Esophagus (tissue), 2 donors: ENCODE data around the gene PIGBOS1. TPM values are rescaled to one million over a fixed set of nuclear protein-coding genes. Genes with fewer than 3 reads are reported as not detected.
A peak's percentile ranks its signal among the peaks of the same experiment; 100 is the strongest.

Source experiments
- H3K27ac ChIP-seq, 2 donors: one replicate each; pipeline ENCODE4 v1.5.1; 2013; ENCODE audit warnings: low read depth in 2 of 2, mild to moderate bottlenecking in 2 of 2, inconsistent platforms in 1 of 2, low read length in 1 of 2, moderate library complexity in 1 of 2
- H3K27me3 ChIP-seq, 2 donors: one replicate each; pipeline ENCODE4 v1.6.1; 2013; ENCODE audit warnings: low read length in 2 of 2, control low read depth in 1 of 2, mild to moderate bottlenecking in 1 of 2; ENCODE audit not compliant: insufficient read depth in 2 of 2, control insufficient read depth in 1 of 2
- H3K36me3 ChIP-seq, 2 donors: one replicate each; pipeline ENCODE4 v1.6.1; 2013; ENCODE audit warnings: low read length in 1 of 2; ENCODE audit not compliant: control insufficient read depth in 2 of 2, insufficient read depth in 2 of 2
- H3K4me1 ChIP-seq, 2 donors: one replicate each; pipeline ENCODE4 v1.6.1; 2013; ENCODE audit warnings: low read length in 1 of 2; ENCODE audit not compliant: control insufficient read depth in 2 of 2, insufficient read depth in 2 of 2
- H3K4me3 ChIP-seq, 2 donors: one replicate each; pipeline ENCODE4 v1.5.1; 2013; ENCODE audit warnings: low read length in 2 of 2, mild to moderate bottlenecking in 2 of 2, low read depth in 1 of 2, moderate library complexity in 1 of 2
- H3K9me3 ChIP-seq, 2 donors: one replicate each; pipeline ENCODE4 v1.6.1; 2013; ENCODE audit warnings: mild to moderate bottlenecking in 2 of 2, low read depth in 1 of 2, low read length in 1 of 2, moderate library complexity in 1 of 2; ENCODE audit not compliant: control insufficient read depth in 2 of 2, insufficient read depth in 1 of 2
- WGBS, 2 donors: extraction: QIAGEN DNeasy Blood & Tissue Kit; methylation state at CpG; one replicate each; pipeline ENCODE4 v1.1.7; 2013; 5-methylcytosine and 5-hydroxymethylcytosine counted together
- polyA plus RNA-seq, 2 donors: library from polyadenylated mRNA; stranded (reverse); fragments of 200-250 nt; gene quantifications; one replicate each; pipeline ENCODE4 v1.2.3, GENCODE V29; 2013
- donor health status: healthy with polysubstance abuse.
- donor health status: Bipolar disorder and iron deficiency.

PIGBOS1 gene
- polyA plus RNA-seq, 2 donors = 9.2 to 9.5 TPM

GRCh38 chr15:55349282-55349681 lies 30.4 kb upstream of the PIGBOS1 start:
- no peaks in the 10 kb centered on the region for H3K36me3 ChIP-seq

GRCh38 chr15:55348281-55348778 lies 29.4 kb upstream of the PIGBOS1 start:
- no peaks in the 10 kb centered on the region for H3K4me1 ChIP-seq
- no peak overlapping the region for H3K4me3 ChIP-seq
- no peaks in the 10 kb centered on the region for H3K36me3 ChIP-seq
- no peaks in the 10 kb centered on the region for H3K27me3 ChIP-seq
- no peak overlapping the region for H3K27ac ChIP-seq
- WGBS, 2 donors = 69 to 78% methylated on average over 4 of the region's 4 CpGs
- no peaks in the 10 kb centered on the region for H3K9me3 ChIP-seq

More at GRCh38 chr15:55349282-55349681, 30.4 kb upstream of the PIGBOS1 start:
- no peak overlapping the region for H3K4me3 ChIP-seq
- no peaks in the 10 kb centered on the region for H3K27me3 ChIP-seq
- no peaks in the 10 kb centered on the region for H3K4me1 ChIP-seq
- no peaks in the 10 kb centered on the region for H3K9me3 ChIP-seq
- no peak overlapping the region for H3K27ac ChIP-seq
- WGBS, 2 donors = 98 to 100% methylated on average over 2 of the region's 2 CpGs

- H3K4me3 ChIP-seq = no peak overlapping the region
- H3K4me1 ChIP-seq = no peaks in the 10 kb centered on the region
- no peaks in the 10 kb centered on the region for H3K9me3 ChIP-seq
- WGBS, 2 donors = 49 to 83% methylated on average over 2 of the region's 2 CpGs
- H3K27ac ChIP-seq = peak overlapping the region in 1 of 2 donors; percentile 7
- no peaks in the 10 kb centered on the region for H3K36me3 ChIP-seq
- no peaks in the 10 kb centered on the region for H3K27me3 ChIP-seq
Measured at GRCh38 chr15:55344206-55344605, 25.3 kb upstream of the PIGBOS1 start.

GRCh38 chr15:55343168-55343567 lies 24.2 kb upstream of the PIGBOS1 start:
- no peaks in the 10 kb centered on the region for H3K4me1 ChIP-seq
- H3K27ac ChIP-seq = no peak overlapping the region
- no peaks in the 10 kb centered on the region for H3K27me3 ChIP-seq
- 22 to 41% methylated on average over 2 of the region's 2 CpGs for WGBS, 2 donors
- H3K9me3 ChIP-seq = no peaks in the 10 kb centered on the region
- no peak overlapping the region for H3K4me3 ChIP-seq
- no peaks in the 10 kb centered on the region for H3K36me3 ChIP-seq

GRCh38 chr15:55337160-55337559 lies 18.2 kb upstream of the PIGBOS1 start:
- Histone ChIP-seq H3K4me1 (no peaks in the 10 kb centered on the region), H3K36me3 (peaks cover 2 to 5% of the 10 kb centered on the region in 2 donors), H3K9me3 (no peaks in the 10 kb centered on the region), H3K27me3 (no peaks in the 10 kb centered on the region), H3K4me3 (no peak overlapping the region), H3K27ac (no peak overlapping the region)
- WGBS, 2 donors = 96 to 98% methylated on average over 1 of the region's 1 CpG

GRCh38 chr15:55334997-55335396 lies 16.1 kb upstream of the PIGBOS1 start:
- no peak overlapping the region for H3K27ac ChIP-seq
- no peak overlapping the region for H3K4me3 ChIP-seq
- H3K9me3 ChIP-seq = no peaks in the 10 kb centered on the region
- WGBS, 2 donors = 90 to 94% methylated on average over 1 of the region's 1 CpG
- H3K27me3 ChIP-seq = no peaks in the 10 kb centered on the region
- peaks cover 2 to 9% of the 10 kb centered on the region in 2 donors for H3K36me3 ChIP-seq
- no peaks in the 10 kb centered on the region for H3K4me1 ChIP-seq

- Histone ChIP-seq H3K27me3 (no peaks in the 10 kb centered on the region), H3K36me3 (peaks cover 2 to 9% of the 10 kb centered on the region in 2 donors), H3K27ac (no peak overlapping the region), H3K4me3 (no peak overlapping the region), H3K4me1 (no peaks in the 10 kb centered on the region), H3K9me3 (no peaks in the 10 kb centered on the region)
- 88 to 96% methylated on average over 5 of the region's 5 CpGs for WGBS, 2 donors
Measured at GRCh38 chr15:55334371-55334770, 15.4 kb upstream of the PIGBOS1 start.

GRCh38 chr15:55327387-55327786 lies 8.5 kb upstream of the PIGBOS1 start:
- Histone ChIP-seq H3K27me3 (no peaks in the 10 kb centered on the region), H3K27ac (no peak overlapping the region), H3K9me3 (no peaks in the 10 kb centered on the region), H3K4me1 (no peaks in the 10 kb centered on the region), H3K36me3 (peaks cover 0 to 4% of the 10 kb centered on the region in 2 donors), H3K4me3 (no peak overlapping the region)
- 76 to 88% methylated on average over 1 of the region's 1 CpG for WGBS, 2 donors

GRCh38 chr15:55322467-55322866 lies 3.5 kb upstream of the PIGBOS1 start:
- H3K27ac ChIP-seq = no peak overlapping the region
- no peak overlapping the region for H3K4me3 ChIP-seq
- H3K27me3 ChIP-seq = no peaks in the 10 kb centered on the region
- H3K4me1 ChIP-seq = no peaks in the 10 kb centered on the region
- H3K9me3 ChIP-seq = no peaks in the 10 kb centered on the region
- H3K36me3 ChIP-seq = no peaks in the 10 kb centered on the region
- WGBS, 2 donors = 87 to 89% methylated on average over 5 of the region's 5 CpGs

GRCh38 chr15:55320963-55321362 lies 2.0 kb upstream of the PIGBOS1 start:
- Histone ChIP-seq H3K4me1 (no peaks in the 10 kb centered on the region), H3K27ac (no peak overlapping the region), H3K9me3 (no peaks in the 10 kb centered on the region)

More at GRCh38 chr15:55320963-55321362, 2.0 kb upstream of the PIGBOS1 start:
- 78 to 86% methylated on average over 1 of the region's 1 CpG for WGBS, 2 donors
- Histone ChIP-seq H3K27me3 (no peaks in the 10 kb centered on the region), H3K36me3 (no peaks in the 10 kb centered on the region), H3K4me3 (no peak overlapping the region)
